ENCODE measurements around the gene CEP290. TPM values are rescaled to one million over a fixed set of nuclear protein-coding genes. Genes with fewer than 3 reads are reported as not detected.
"Not testable (repeated sequence)": the region's sequence is repeated elsewhere in the genome, so short reads cannot be mapped to it uniquely, and the experiment has no call there.

CEP290 gene
- total RNA-seq, 5 donors from 2014 or later (not counting 1 experiment from before 2014, with no cell fraction given) = 18.5 to 22.6 (median 20.8) TPM

GRCh38 chr12:88144546-88145468 lies 2.9 kb upstream of the CEP290 start:
- ATAC-seq (replicated peaks in 1 of 4) (no peak), DNase-seq (no peak)
- H3K36me3 Mint-ChIP-seq = peaks cover 17% of the 10 kb centered on the region
- H3K27me3 ChIP-seq (replicated peaks in 1 of 2; ENCODE audit: control insufficient read depth in 2 of 2, extremely low read depth in 1 of 2, insufficient read depth in 2 of 2, low read length in 1 of 2) = no peaks in the 10 kb centered on the region
- H3K4me3 ChIP-seq (ENCODE audit: control insufficient read depth in 1 of 2, extremely low read depth in 1 of 2, low read length in 1 of 2) = no peak overlapping the region
- whole genome bisulfite sequencing (ENCODE audit: insufficient coverage) = no CpG with 5 or more reads among the region's 3 CpGs
- ChIA-PET CTCF (no interaction called here), POLR2A (interaction anchor here in 1 of 2 donors (0.6 kb wide), 1 partner anchor 10 kb away, joined by 3 read pairs; no protein-coding TSS in a partner anchor)
- peaks cover 57 to 61% (median 59%) of the 10 kb centered on the region in 3 donors for H3K4me1 Mint-ChIP-seq
- no peaks in the 10 kb centered on the region for H3K27me3 Mint-ChIP-seq
- H3K4me1 ChIP-seq (ENCODE audit: control insufficient read depth in 1 of 2, extremely low read depth in 1 of 2, insufficient read depth in 2 of 2, low read length in 2 of 2) = peaks cover 12 to 14% of the 10 kb centered on the region in 2 experiments
- H3K36me3 ChIP-seq (ENCODE audit: control insufficient read depth in 2 of 2, extremely low read depth in 1 of 2, insufficient read depth in 1 of 2, low read length in 1 of 2) = no peaks in the 10 kb centered on the region
- H3K9me3 Mint-ChIP-seq = no peaks in the 10 kb centered on the region
- H3K27ac ChIP-seq (ENCODE audit: low read length) = no peak overlapping the region
- H3K27ac Mint-ChIP-seq = no peak overlapping the region
- H3K9me3 ChIP-seq = no peaks in the 10 kb centered on the region
- peak overlapping the region in 1 of 3 donors; percentile 5 for H3K4me3 Mint-ChIP-seq

- no peaks in the 10 kb centered on the region for H3K9me3 ChIP-seq
- peaks cover 12 to 14% of the 10 kb centered on the region in 2 experiments for H3K4me1 ChIP-seq (ENCODE audit: control insufficient read depth in 1 of 2, extremely low read depth in 1 of 2, insufficient read depth in 2 of 2, low read length in 2 of 2)
- Mint-ChIP-seq H3K27me3 (no peaks in the 10 kb centered on the region), H3K4me1 (peaks cover 57 to 59% (median 59%) of the 10 kb centered on the region in 3 donors), H3K36me3 (peaks cover 15% of the 10 kb centered on the region), H3K4me3 (peak overlapping the region in 2 of 3 donors; percentile 17 to 94), H3K27ac (no peak overlapping the region), H3K9me3 (no peaks in the 10 kb centered on the region)
- ChIA-PET POLR2A (no interaction called here), CTCF (no interaction called here)
- WGBS (ENCODE audit: insufficient coverage) = no CpG with 5 or more reads among the region's 5 CpGs
- H3K27ac ChIP-seq (ENCODE audit: low read length) = no peak overlapping the region
- no peaks in the 10 kb centered on the region for H3K36me3 ChIP-seq (ENCODE audit: control insufficient read depth in 2 of 2, extremely low read depth in 1 of 2, insufficient read depth in 1 of 2, low read length in 1 of 2)
- no peak overlapping the region for H3K4me3 ChIP-seq (ENCODE audit: control insufficient read depth in 1 of 2, extremely low read depth in 1 of 2, low read length in 1 of 2)
- no peaks in the 10 kb centered on the region for H3K27me3 ChIP-seq (replicated peaks in 1 of 2; ENCODE audit: control insufficient read depth in 2 of 2, extremely low read depth in 1 of 2, insufficient read depth in 2 of 2, low read length in 1 of 2)
- DNase-seq = no peak
- no peak for ATAC-seq (replicated peaks in 1 of 4)
These were observed 2.1 kb upstream of the CEP290 start for GRCh38 chr12:88144037-88144436.

- Mint-ChIP-seq H3K9me3 (no peaks in the 10 kb centered on the region), H3K36me3 (peaks cover 15% of the 10 kb centered on the region), H3K4me1 (peaks cover 51 to 62% (median 57%) of the 10 kb centered on the region in 3 donors), H3K27ac (peak overlapping the region; percentile 96), H3K4me3 (peak overlapping the region; percentile 92 to 96 (median 94)), H3K27me3 (no peaks in the 10 kb centered on the region)
- WGBS (ENCODE audit: insufficient coverage) = 0% methylated on average over 15 of the region's 18 CpGs
- POLR2A ChIA-PET = interaction anchor here in 1 of 2 donors (0.6 to 0.9 kb wide), 2 partner anchors 12 to 1563 kb away, joined by 3 to 6 read pairs; no protein-coding TSS in a partner anchor
- Histone ChIP-seq H3K36me3 (ENCODE audit: control insufficient read depth in 2 of 2, extremely low read depth in 1 of 2, insufficient read depth in 1 of 2, low read length in 1 of 2) (no peaks in the 10 kb centered on the region), H3K27ac (ENCODE audit: low read length) (peak overlapping the region; percentile 39), H3K4me3 (ENCODE audit: control insufficient read depth in 1 of 2, extremely low read depth in 1 of 2, low read length in 1 of 2) (peak overlapping the region; percentile 62 to 94), H3K4me1 (ENCODE audit: control insufficient read depth in 1 of 2, extremely low read depth in 1 of 2, insufficient read depth in 2 of 2, low read length in 2 of 2) (peaks cover 12 to 14% of the 10 kb centered on the region in 2 experiments), H3K27me3 (replicated peaks in 1 of 2; ENCODE audit: control insufficient read depth in 2 of 2, extremely low read depth in 1 of 2, insufficient read depth in 2 of 2, low read length in 1 of 2) (no peaks in the 10 kb centered on the region), H3K9me3 (no peaks in the 10 kb centered on the region)
- peak; percentile 1 to 5 (median 2) for ATAC-seq (replicated peaks in 1 of 4)
- peak in 21 of 35 experiments; percentile 2 to 38 (median 13) for DNase-seq
- CTCF ChIA-PET = interaction anchor here in 1 of 2 donors (1.2 kb wide), 1 partner anchor 12 kb away, joined by 4 read pairs; no protein-coding TSS in a partner anchor
These were observed 713 bp upstream of the CEP290 start for GRCh38 chr12:88142610-88142991.

- peak overlapping the region; percentile 80 for H3K27ac ChIP-seq (ENCODE audit: low read length)
- no peaks in the 10 kb centered on the region for H3K9me3 ChIP-seq
- peak in 1 of 4 experiments; percentile 0 for ATAC-seq (replicated peaks in 1 of 4)
- peaks cover 12 to 14% of the 10 kb centered on the region in 2 experiments for H3K4me1 ChIP-seq (ENCODE audit: control insufficient read depth in 1 of 2, extremely low read depth in 1 of 2, insufficient read depth in 2 of 2, low read length in 2 of 2)
- H3K27me3 ChIP-seq (replicated peaks in 1 of 2; ENCODE audit: control insufficient read depth in 2 of 2, extremely low read depth in 1 of 2, insufficient read depth in 2 of 2, low read length in 1 of 2) = no peaks in the 10 kb centered on the region
- H3K4me3 ChIP-seq (ENCODE audit: control insufficient read depth in 1 of 2, extremely low read depth in 1 of 2, low read length in 1 of 2) = peak overlapping the region; percentile 62 to 94
- no peaks in the 10 kb centered on the region for H3K9me3 Mint-ChIP-seq
- peak overlapping the region; percentile 92 to 96 (median 94) for H3K4me3 Mint-ChIP-seq
- peaks cover 47 to 63% (median 59%) of the 10 kb centered on the region in 3 donors for H3K4me1 Mint-ChIP-seq
- 3% methylated on average over 8 of the region's 13 CpGs for WGBS (ENCODE audit: insufficient coverage)
- H3K36me3 Mint-ChIP-seq = peaks cover 22% of the 10 kb centered on the region
- H3K27me3 Mint-ChIP-seq = no peaks in the 10 kb centered on the region
- H3K36me3 ChIP-seq (ENCODE audit: control insufficient read depth in 2 of 2, extremely low read depth in 1 of 2, insufficient read depth in 1 of 2, low read length in 1 of 2) = peaks cover 0 to 2% of the 10 kb centered on the region in 2 donors
- peak overlapping the region; percentile 96 for H3K27ac Mint-ChIP-seq
- ChIA-PET CTCF (interaction anchor here in 1 of 2 donors (0.6 kb wide), 1 partner anchor 106 kb away, joined by 3 read pairs; a partner anchor contains a TSS), POLR2A (interaction anchor here in 1 of 2 donors (1.1 kb wide), 1 partner anchor 108 kb away, joined by 3 read pairs; no protein-coding TSS in a partner anchor)
- no peak for DNase-seq
These were observed 489 bp downstream of the CEP290 start for GRCh38 chr12:88141425-88141773.

- H3K27me3 Mint-ChIP-seq; POLR2A ChIA-PET; H3K4me3 Mint-ChIP-seq; H3K27ac ChIP-seq (ENCODE audit: low read length); ATAC-seq (replicated peaks in 1 of 4); H3K27me3 ChIP-seq (replicated peaks in 1 of 2; ENCODE audit: control insufficient read depth in 2 of 2, extremely low read depth in 1 of 2, insufficient read depth in 2 of 2, low read length in 1 of 2); H3K9me3 ChIP-seq; H3K27ac Mint-ChIP-seq; H3K36me3 ChIP-seq (ENCODE audit: control insufficient read depth in 2 of 2, extremely low read depth in 1 of 2, insufficient read depth in 1 of 2, low read length in 1 of 2); H3K4me3 ChIP-seq (ENCODE audit: control insufficient read depth in 1 of 2, extremely low read depth in 1 of 2, low read length in 1 of 2); H3K9me3 Mint-ChIP-seq; CTCF ChIA-PET; DNase-seq: not testable (repeated sequence)
- Mint-ChIP-seq H3K36me3 (peaks cover 27% of the 10 kb centered on the region), H3K4me1 (peaks cover 32 to 46% (median 44%) of the 10 kb centered on the region in 3 donors)
- H3K4me1 ChIP-seq (ENCODE audit: control insufficient read depth in 1 of 2, extremely low read depth in 1 of 2, insufficient read depth in 2 of 2, low read length in 2 of 2) = peaks cover 12 to 14% of the 10 kb centered on the region in 2 experiments
- WGBS (ENCODE audit: insufficient coverage) = 93% methylated on average over 4 of the region's 4 CpGs
These were observed 2.2 kb downstream of the CEP290 start for GRCh38 chr12:88139711-88140110.

- H3K27me3 Mint-ChIP-seq; H3K9me3 ChIP-seq; H3K4me1 ChIP-seq (ENCODE audit: control insufficient read depth in 1 of 2, extremely low read depth in 1 of 2, insufficient read depth in 2 of 2, low read length in 2 of 2); H3K4me1 Mint-ChIP-seq; H3K4me3 ChIP-seq (ENCODE audit: control insufficient read depth in 1 of 2, extremely low read depth in 1 of 2, low read length in 1 of 2); H3K9me3 Mint-ChIP-seq; POLR2A ChIA-PET; H3K27ac Mint-ChIP-seq; DNase-seq; H3K4me3 Mint-ChIP-seq; H3K27me3 ChIP-seq (replicated peaks in 1 of 2; ENCODE audit: control insufficient read depth in 2 of 2, extremely low read depth in 1 of 2, insufficient read depth in 2 of 2, low read length in 1 of 2); H3K36me3 ChIP-seq (ENCODE audit: control insufficient read depth in 2 of 2, extremely low read depth in 1 of 2, insufficient read depth in 1 of 2, low read length in 1 of 2); H3K27ac ChIP-seq (ENCODE audit: low read length); ATAC-seq (replicated peaks in 1 of 4): not testable (repeated sequence)
- peaks cover 52% of the 10 kb centered on the region for H3K36me3 Mint-ChIP-seq
- CTCF ChIA-PET = interaction anchor here (0.6 kb wide), 2 partner anchors 34 to 39 kb away, joined by 4 read pairs; no protein-coding TSS in a partner anchor
- WGBS (ENCODE audit: insufficient coverage) = no CpG with 5 or more reads among the region's 2 CpGs
These were observed 8.7 kb downstream of the CEP290 start for GRCh38 chr12:88133181-88133580.

All from T-cell (primary cell).